ENCODE results near the gene STAP1.

DNA sequence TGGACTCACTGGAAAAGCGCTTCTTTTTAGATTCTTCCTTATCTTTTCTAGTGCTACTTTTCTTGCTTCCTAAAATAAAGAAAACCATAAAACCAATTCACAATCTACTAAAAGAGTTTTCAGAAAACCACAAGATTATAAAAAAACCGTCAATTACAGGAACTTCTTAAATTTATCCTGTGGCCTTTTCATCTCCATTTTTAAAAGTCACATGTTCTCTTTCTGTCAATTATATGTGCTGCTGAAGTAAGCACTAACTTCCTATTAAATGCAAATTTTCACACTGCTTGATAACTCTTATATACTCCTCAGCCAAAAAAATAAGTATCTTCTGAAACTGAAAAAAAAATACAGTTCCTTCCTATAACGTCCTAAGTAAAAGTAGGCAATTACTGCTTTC lies 46.0 kb upstream of the STAP1 start:
- TF ChIP-seq, protein P1, sequence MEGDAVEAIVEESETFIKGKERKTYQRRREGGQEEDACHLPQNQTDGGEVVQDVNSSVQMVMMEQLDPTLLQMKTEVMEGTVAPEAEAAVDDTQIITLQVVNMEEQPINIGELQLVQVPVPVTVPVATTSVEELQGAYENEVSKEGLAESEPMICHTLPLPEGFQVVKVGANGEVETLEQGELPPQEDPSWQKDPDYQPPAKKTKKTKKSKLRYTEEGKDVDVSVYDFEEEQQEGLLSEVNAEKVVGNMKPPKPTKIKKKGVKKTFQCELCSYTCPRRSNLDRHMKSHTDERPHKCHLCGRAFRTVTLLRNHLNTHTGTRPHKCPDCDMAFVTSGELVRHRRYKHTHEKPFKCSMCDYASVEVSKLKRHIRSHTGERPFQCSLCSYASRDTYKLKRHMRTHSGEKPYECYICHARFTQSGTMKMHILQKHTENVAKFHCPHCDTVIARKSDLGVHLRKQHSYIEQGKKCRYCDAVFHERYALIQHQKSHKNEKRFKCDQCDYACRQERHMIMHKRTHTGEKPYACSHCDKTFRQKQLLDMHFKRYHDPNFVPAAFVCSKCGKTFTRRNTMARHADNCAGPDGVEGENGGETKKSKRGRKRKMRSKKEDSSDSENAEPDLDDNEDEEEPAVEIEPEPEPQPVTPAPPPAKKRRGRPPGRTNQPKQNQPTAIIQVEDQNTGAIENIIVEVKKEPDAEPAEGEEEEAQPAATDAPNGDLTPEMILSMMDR (IDR thresholded peaks at IDR 0.05 in 2 of 3, conservative IDR thresholded peaks at IDR 0.05 in 1 of 3; ENCODE audit: control insufficient read depth in 2 of 3, extremely low read depth in 1 of 3, insufficient read depth in 1 of 3, low read depth in 3 of 3, low read length in 3 of 3), result no peak
- no peak for TF ChIP-seq EGR1 (IDR thresholded peaks at IDR 0.05; ENCODE audit: borderline replicate concordance in 1 of 2, low read depth in 2 of 2, low read length in 2 of 2)
- no peak for TF ChIP-seq POLR2A (IDR thresholded peaks at IDR 0.05; ENCODE audit: low read depth, low read length)

Measured in GM12878 (cell line).